HG03066 (cell line): ENCODE measurements around the gene UBR7.
A peak's percentile ranks its signal among the peaks of the same experiment; 100 is the strongest.
"Not testable (repeated sequence)": the region's sequence is repeated elsewhere in the genome, so short reads cannot be mapped to it uniquely, and the experiment has no call there.

Experiments used
- ATAC-seq: cut with Tn5 transposase; IDR thresholded peaks from one replicate; pipeline ENCODE4 v1.9.1; 2021; ENCODE audit warnings: low read depth; ENCODE audit not compliant: unreplicated experiment

The UBR7 gene

DNA sequence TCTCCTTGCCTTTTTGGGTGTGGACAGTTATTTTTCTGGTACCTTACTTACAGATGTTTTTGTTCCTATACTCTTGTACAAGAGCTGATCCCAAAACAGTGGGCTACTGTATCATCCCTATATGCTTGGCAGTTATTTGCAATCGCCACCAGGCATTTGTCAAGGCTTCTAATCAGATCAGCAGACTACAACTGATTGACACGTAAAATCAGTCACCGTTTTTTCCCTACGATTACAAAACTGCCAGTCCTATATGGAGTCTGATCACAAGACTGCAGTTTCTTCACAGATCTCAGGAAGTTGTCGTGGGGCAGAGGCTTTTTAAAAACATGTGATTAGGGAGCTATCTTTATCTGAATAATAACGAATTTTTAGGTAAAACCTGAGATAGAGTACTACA is 20.6 kb upstream of the UBR7 start:
- no peak for ATAC-seq

DNA sequence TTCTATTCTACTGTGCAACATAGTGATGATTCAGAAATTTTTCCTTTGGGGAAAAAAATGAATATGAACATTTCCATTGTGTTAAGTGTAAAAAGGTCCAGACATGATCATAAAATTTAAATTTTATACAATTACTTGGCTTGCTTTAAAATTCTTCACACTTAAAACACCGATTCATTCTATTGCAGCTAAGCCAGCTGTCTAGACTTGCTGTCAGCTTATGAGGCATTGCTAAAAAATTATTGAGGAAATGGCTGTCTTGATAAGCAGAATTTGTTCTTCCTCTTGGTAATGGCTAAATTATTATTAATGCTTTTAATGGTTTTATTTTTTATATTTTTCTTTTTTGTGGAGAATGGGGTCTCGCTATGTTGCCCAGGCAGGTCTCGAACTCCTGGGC is 20.1 kb upstream of the UBR7 start:
- no peak for ATAC-seq

DNA sequence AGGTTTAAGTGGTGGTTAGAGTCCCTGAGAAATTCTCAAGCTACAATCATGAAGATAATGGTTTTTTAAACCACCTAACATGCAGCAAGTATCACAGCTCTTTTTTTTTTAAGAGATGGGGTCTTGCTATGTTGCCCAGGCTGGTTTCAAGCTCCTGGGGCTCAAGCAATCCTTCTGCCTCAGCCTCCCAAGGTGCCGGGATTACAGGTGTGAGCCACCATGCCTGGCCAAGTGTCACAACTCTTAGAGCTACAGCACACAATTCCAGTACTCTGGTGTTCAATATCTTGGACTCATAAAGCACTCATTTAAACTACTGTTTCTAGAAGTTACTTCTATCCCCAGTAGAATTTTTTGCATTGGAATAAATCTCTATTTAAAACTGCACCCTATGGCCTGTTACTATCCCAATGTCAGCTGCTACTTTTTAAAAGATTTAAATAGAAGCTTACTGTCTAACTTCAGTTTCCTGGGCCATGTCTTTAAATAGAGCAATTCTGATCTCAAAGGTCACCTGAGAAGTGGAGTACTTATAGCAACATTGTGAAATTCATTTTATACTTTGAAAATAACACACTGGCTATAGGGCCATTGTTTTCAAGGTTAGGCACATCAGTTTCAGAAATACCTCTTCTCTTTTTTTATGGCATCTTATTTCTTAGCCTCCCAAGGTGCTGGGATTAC is 11.6 kb upstream of the UBR7 start:
- no peak for ATAC-seq

DNA sequence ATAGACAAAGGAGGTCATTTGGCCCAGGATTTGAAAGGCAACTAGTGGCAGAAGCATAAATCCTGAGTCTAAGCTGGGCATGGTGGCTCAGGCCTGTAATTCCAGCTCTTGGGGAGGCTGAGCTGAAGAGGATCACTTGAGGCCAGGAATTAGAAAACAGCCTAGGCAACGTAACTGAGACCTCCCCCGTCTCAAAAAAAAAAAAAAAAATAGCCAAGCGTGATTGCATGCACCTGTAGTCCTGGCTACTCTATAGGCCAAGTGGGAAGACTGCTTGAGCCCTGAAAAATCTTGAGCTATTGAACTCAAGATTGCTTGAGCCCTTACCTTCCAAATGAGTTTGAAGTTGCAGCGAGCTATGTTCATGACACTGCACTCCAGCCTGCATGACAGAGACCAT is 8.0 kb upstream of the UBR7 start:
- no peak for ATAC-seq

DNA sequence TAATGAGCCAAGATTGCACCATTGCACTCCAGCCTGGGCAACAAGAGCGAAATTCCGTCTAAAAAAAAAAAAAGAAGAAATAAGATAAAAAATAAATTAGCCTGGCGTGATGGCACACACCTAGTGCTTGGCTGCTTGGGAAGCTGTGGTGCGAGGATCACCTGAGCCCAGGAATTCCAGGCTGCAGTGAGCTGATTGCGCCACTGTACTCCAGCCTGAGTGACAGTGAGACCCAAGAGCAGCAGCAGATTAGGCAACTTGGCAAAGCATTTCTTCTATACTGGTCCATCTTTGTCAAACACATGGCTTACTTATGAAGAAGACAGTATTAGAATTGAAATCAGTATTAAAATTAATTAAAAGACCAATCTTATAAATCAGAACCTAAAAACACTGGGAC is 6.5 kb upstream of the UBR7 start:
- no peak for ATAC-seq

DNA sequence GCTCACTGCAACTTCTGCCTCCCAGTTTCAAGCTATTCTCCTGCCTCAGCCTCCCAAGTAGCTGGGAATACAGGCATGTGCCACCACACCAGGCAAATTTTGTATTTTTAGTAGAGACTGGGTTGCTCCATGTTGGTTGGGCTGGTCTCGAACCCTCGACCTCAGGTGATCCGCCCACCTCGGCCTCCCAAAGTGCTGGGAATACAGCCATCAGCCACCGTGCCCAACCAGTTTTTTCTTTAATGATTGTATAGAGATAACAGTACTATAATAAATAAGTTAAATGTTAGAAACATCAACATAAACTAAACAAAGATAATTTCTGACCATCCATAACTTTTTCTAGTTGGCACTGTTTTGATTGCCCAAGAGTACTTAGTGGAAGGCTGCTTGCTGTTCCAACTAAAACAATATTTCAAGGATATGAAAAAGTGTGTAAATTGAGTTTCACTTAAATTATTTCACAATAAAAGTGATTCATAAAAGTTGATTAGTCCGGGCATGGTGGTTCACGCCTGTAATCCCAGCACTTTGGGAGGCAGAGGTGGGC is 5.8 kb upstream of the UBR7 start:
- ATAC-seq = no peak

DNA sequence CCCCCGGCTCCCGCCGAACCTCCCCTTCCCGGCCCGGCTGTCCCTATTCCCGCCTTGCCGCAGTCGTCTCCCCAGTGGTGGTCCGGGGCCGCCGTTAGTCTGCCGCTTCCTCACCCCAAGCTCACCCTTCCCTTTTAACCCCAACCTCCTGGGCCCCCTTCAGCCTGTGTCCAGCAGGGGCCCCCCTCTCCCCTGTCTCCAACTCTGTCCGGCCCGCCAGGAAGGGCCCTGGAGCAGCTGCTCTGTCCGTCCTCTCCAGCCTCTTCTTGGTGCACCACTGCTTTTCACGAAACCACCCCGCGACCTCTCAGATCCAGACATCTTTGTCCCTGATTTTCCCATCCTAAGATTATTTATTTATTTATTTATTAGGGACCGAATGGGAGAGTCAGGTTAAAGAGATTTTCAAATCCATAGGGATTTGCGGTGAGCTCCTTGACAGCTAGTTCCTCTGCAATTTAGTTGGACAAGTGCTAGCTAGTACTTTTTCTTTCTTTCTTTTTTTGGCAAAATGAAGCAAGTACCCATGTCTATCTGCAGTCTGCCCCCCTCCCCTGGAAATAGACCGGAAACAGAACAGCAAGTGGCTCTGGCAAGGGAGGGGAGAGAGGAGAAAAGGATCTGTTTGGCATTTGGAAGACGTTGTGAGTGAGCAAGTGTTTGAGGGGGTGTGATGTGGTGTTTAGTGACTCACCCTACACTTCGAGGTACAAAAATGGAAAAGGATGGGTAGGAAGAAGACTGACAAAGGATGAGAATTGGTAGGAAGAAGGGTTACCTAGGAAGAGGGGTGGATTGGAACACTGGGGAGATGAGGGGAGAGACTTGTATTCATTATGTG is 632 bp downstream of the UBR7 start:
- peak; percentile 38 for ATAC-seq

DNA sequence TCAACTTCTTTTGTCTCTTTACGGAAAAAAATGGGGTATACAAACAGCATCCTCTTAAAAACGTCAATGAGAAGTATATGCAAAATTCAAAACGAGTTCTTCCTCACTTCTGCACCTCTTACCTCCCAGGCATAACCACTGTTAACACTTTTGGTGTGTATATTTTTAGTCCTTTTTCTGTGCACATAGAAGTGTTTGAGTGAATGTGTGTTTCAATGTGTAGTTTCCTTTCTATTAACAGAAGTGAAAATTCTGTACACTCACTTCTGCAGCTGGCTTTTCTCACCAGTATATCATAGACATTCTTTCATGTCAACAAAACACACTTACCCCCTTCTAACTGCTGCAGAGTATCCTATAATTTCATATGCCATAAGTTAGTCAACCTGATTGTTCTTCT is 5.4 kb downstream of the UBR7 start:
- peak; percentile 83 for ATAC-seq

DNA sequence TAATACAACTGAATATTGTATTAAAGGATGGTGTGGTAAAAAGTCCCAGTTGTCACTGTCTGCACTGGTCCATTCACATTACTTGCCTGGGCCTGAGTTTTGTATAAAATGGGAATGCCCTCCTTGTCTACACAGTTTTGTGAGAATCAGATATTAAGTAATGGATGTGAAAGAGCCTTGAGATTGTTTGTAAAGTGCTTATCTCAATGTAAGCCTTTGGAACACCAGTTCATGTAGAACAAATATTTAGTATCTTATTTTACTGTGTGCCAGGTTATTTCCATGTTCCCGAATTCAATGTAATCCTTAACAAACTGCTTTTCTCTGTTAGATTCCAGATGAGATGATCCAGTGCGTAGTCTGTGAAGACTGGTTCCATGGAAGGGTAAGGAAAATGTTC is 7.5 kb downstream of the UBR7 start:
- no peak for ATAC-seq

DNA sequence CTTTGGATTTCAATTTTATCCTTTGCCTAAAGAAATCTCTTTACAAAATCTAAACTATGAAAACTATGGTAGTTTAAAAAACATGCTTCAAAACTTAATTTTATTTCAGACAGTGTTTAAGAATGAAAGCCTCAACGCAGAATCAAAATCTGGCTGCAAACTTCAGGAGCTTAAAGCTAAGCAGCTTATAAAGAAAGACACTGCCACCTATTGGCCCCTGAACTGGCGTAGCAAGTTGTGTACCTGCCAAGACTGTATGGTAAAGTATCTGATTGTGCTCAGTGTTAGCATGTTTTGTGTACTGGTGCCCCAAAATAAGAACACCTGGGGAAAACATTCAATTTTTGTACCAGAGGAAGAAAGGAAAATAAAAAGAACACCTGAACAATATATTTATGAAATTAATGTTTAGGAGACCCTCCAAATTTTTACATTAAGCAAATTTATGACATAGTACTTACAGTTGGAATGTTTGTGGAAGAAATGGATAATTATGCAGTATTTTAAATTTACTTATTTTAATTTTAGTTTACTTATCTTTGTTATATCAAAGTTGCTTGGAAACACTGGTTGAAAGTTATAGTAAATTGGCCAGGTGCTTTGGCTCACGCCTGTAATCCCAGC is 12.2 kb downstream of the UBR7 start:
- ATAC-seq = peak; percentile 82

DNA sequence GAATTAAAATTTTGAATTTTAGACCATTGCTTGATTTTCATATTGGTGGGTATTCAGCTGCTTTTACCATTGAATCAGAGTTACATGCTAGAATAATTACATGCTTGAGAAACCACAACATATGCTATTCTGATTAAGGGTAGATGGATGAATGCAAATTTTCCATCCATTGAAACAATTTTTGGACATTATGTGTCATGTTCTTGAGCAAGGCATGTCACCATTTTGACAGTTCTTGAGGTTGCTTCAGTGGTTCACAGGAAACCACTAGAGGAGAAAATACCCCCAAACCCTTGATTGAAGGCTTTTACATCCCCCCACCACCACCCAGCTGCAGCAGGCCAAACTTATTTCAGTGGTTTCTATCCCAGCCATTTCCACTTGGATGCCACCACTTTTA is 13.5 kb downstream of the UBR7 start:
- no peak for ATAC-seq

DNA sequence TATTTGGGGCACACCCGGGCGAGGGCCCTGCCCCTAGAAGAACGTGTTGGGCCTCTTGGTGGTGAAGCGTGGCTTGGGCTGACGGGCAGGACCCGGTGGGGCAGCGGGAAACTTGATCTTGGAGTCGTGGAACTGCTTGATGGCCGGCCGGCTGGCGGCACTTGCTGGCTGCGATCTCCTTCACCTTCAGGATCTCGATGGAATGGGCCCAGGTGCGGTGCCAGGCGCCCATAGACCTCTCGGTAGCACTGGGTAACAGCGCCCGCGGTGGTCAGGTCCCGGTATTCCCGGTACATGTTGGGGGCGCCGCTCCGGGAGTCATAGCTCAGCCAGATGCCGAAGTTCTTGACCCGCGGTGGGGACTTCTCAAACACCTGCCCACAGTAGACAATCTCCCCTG is 16.5 kb downstream of the UBR7 start:
- no peak for ATAC-seq

DNA sequence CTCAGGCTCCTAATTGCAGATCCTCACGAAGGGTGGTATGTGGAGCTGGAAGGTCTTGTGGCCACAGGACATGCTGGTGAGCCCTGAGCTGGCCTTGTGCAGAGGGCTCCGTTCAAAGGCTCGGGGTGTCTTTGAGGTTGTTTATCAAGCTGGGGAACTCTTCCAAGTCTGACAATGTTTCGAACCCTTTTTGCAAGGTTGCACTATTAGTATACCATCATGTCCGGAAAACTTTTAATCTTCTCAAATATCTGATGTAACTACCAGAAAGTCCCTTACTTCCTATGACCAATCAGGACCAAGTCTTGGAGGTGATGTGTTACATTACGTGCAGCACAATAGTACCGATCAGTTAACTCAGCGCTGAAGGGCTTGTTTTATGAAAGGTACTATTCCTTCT is 21.5 kb downstream of the UBR7 start:
- ATAC-seq = no peak

DNA sequence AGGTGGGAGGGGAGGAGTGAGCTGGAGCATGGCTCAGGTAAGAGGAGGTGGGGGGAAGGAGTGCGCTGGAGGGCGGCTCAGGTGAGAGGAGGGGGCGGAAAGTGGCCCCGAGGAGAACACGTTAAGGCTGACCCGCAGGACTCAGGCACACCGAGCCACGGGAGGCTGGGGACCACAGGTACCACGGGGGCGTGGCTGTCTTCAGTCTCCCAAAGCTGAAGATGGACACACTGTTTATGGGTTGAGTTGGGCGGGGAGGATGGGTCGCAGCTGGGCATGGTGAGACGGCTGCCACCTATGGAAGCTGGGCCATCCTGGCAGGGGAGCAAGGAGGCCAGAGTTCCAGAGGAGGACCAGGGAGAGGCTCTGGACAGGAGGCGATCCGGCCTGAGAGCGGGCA is 23.5 kb downstream of the UBR7 start:
- ATAC-seq = no peak

DNA sequence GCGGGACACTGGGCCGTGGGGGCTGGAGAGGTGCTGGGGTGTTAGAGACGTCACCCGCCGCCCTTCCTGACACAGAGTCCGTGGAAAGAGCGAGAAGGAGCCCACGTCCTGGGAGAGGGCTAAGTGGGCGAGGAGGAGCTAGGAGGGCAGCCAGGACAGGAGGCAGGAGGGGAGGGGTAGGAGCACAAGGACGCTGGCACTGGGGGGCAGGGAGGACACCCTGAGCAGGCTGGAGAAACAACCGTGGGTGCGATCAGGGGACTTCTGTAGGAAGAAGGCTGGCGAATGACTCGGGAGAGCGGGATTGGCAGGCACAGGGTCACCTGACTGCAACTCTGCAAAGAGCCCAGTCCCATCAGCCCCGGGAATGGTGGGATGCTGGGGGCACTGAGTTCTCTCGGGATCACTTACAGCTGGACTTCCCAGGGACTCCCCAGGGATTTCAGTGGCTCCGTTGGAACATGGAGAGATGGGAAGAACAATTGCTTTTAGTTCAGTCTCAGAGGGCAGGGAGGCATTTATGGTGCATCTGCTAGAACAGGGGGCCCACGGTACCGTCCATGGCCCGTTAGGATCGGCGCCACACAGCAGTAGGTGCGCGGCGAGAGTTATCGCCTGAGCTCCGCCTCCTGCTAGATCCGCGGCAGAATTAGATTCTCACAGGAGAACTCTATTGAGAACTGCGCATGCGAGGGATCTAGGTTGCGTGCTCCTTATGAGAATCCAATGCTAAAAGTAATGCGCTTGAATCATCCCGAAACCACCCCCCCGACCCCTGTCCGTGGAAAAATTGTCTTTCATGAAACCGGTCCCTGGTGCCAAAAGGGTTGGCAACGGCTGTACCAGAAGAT is 24.3 kb downstream of the UBR7 start:
- no peak for ATAC-seq

DNA sequence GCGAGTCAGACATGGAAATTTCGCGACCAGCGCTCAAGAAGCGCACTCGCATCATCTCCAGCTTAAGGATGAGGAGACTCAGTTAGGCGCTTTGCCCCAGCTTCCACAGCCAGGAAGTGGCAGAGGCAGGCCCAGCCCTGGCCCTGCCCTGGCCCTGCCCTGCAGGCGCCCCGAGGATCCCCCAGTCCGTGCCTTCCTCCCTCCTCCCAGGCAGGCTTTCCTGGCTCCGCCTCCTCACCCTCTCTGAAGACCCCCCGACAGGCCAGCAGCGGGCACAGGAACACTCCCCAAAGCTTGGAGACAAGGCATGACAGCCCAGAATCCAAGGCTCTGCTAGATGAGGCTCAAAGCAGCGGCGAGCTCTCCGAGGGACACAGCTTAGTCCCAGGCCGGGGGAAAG is 25.1 kb downstream of the UBR7 start:
- no peak for ATAC-seq

DNA sequence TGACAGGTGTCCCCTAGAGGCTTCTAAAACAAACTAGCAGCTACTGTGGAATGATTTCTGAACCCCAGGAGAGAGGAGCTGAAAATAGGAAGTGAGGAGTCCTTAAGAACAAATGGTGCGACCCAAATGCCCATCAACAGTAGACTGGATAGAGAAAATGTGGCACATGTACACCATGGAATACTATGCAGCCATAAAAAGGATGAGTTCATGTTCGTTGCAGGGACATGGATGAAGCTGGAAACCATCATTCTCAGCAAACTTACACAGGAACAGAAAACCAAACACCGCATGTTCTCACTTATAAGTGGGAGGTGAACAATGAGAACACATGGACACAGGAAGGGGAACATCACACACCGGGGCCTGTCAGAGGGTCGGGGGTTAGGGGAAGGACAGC is 26.0 kb downstream of the UBR7 start:
- ATAC-seq = not testable (repeated sequence)

DNA sequence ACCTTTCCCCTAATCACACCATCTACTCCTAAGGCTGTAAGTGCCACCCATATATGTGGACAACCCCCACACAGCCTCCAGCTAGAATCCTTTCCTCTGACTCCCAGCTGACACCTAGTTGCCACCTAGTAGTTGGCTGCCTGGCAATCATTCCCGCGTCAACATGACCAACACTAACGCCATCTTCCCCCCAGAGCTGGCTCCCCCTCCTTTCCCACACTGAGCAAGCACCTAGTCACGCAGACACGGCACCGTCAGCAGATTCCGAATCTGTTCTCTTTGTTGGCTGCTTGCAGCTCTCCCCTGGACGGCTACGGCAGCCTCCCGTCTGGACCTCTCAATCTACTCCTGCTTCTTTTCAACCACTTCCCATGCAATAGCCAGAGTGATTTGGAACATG is 27.7 kb downstream of the UBR7 start:
- ATAC-seq = no peak

DNA sequence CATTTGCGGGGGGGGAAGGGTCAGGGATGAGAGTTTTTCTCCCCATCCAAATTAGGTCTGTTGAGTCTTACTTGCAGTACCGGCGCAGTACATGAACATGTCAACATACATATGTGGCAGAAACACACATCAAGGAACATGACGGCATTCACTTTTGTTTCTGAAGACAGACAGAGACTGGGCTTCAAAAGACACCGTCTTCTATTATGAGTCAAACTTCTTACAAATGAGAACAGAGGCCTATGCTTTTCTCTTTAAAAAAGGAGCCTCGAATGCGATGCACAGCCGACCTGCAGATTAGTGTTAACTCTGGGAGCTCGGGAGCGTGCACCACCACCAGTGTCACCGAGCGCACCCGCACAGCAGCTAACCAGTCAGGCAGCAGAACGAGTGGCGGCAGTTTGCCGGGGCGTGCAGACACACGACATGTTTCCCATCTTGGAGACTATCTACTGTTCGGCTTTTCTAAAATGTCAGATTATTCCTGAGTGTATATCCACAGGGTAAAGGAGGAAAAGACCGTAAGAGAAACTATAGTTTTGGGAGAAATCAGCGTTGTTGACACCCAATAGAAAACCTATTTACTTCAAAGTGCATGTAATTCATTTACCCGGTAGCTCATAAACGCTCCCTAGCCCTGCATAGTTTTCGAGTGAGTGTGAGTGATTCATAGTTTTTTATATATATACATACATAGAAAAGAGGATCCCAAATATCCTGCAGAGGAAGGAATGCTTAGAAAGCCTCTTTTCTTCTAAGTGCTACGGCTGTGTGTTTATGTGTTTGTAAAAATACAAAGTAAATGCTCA is 33.0 kb downstream of the UBR7 start:
- ATAC-seq = no peak

DNA sequence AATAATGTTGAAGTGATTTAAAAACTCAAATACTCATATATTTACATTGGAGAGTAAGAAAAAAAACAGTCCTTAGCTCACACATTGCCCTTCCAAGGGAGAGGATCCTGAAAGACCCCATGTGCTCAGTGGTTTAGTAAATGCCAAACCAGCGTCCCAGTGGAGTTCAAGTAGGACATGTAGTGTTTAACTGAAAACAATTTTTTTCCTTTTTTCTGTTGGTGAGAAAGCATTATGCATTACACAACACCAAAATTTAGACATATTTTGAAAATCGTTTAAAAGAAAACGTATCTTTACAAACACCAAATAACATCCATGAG is 33.6 kb downstream of the UBR7 start:
- ATAC-seq = no peak
